Psoas muscle (tissue), 8 donors: ENCODE measurements around the gene CHD5. TPM values are rescaled to one million over a fixed set of nuclear protein-coding genes. Genes with fewer than 3 reads are reported as not detected.

Source experiments
- ATAC-seq, 4 donors: fragments of 200-7000 bp; cut with Tn5 transposase; one replicate each; pipeline ENCODE4 v1.9.1; 2020; ENCODE audit warnings: moderate library complexity in 3 of 4, mild to moderate bottlenecking in 2 of 4
- DNase-seq, 2 donors: peaks; one replicate each; pipeline ENCODE4 v3.0.0-alpha.2; 2020
- H3K27ac ChIP-seq: fragments of 200-600 bp; one replicate; pipeline ENCODE4 v1.8.0; 2022
- H3K27me3 ChIP-seq, 3 donors: fragments of 200-600 bp in 1 of 3; one replicate each; pipeline versions ENCODE4 v1.6.1 to v1.8.0; 2013 to 2022; ENCODE audit warnings: low read length in 2 of 3, mild to moderate bottlenecking in 2 of 3, moderate library complexity in 1 of 3; ENCODE audit not compliant: insufficient read depth in 3 of 3
- H3K36me3 ChIP-seq, 2 donors: fragments of 200-600 bp in 1 of 2; one replicate each; pipeline versions ENCODE4 v1.6.1 to v1.8.0; 2013 to 2022; ENCODE audit warnings: low read depth in 1 of 2, mild to moderate bottlenecking in 1 of 2, moderate library complexity in 1 of 2; ENCODE audit not compliant: insufficient read depth in 1 of 2
- H3K4me1 ChIP-seq: fragments of 200-600 bp; one replicate; pipeline ENCODE4 v1.8.0; 2022
- H3K4me3 ChIP-seq: fragments of 200-600 bp; one replicate; pipeline ENCODE4 v1.8.0; 2022; ENCODE audit warnings: mild to moderate bottlenecking
- H3K9me3 ChIP-seq: fragments of 200-600 bp; one replicate; pipeline ENCODE4 v1.8.0; 2022
- CTCF ChIP-seq: fragments of 200-600 bp; IDR thresholded peaks from one replicate; pipeline ENCODE4 v1.8.0; 2022; ENCODE audit warnings: antibody characterized with exemption
- WGBS, 3 donors: extraction: QIAGEN DNeasy Blood & Tissue Kit; methylation state at CpG; one replicate each; pipeline versions ENCODE4 v1.1.6 to v1.1.7; 2013; 5-methylcytosine and 5-hydroxymethylcytosine counted together
- intact Hi-C, 2 donors: fragments of 100-400 bp; cut with DNase I; formaldehyde crosslinking; loops; one replicate each; pipeline versions ENCODE4 v1.11.0 to v1.14.2; 2022
- polyA plus RNA-seq, 3 donors: library from polyadenylated mRNA; stranded (reverse); fragments of 200-250 nt; gene quantifications; one replicate each; pipeline ENCODE4 v1.2.3, GENCODE V29; 2013
- total RNA-seq, 4 donors: library from RNA; stranded (reverse); fragmentation: NEBNext Ultra II Directional in 2 of 4; extraction: Animal tissue kit (Norgen Biotek cat#: 25700) in 2 of 4; gene quantifications; one replicate each; pipeline versions ENCODE4 v1.2.1 to v1.2.4, GENCODE V29; 2021 to 2023
- donor health status: healthy with polysubstance abuse.
- donor health status: DM: no; HTN: no; CAD: no; lungs with moderate emphysema.
- donor health status: Bipolar disorder and iron deficiency.
- donor health status: healthy.
- donor health status: DM: yes; HTN: yes; CAD: no.
- donor health status: DM: no; HTN: no; CAD: no.
- donor health status: DM: no; HTN: no; CAD: no.
- donor health status: DM: yes; HTN: yes; CAD: no.

CHD5 gene
- total and polyA plus RNA-seq, 7 donors: 0.03 to 0.38 (median 0.24) TPM; not detected in 2

DNA sequence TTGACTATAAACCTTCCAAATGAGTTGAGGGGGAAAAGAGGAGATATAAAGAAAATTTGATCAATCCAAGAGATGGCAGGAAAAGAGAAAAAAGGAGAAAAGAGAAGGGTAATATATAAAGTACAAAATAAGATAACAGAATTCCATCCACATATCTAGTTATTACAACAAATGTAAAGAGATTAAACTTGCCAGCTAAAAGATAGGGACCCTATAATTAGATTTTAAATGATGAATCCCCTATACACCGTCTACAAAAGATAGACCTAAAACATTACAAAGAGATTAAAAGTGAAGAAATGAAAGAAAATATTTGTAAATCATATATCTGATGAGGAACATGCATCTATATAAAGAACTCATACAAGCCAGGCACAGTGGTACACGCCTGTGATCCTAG lies 63.1 kb downstream of the CHD5 start:
- no peak for ATAC-seq
- 87 to 92% (median 89%) methylated on average over 2 of the region's 2 CpGs for WGBS, 3 donors
- intact Hi-C loops: no loop called here
- peaks cover 0 to 3% (median 0%) of the 10 kb centered on the region in 3 donors for H3K27me3 ChIP-seq
- no peak overlapping the region for H3K4me3 ChIP-seq
- no peak overlapping the region for H3K27ac ChIP-seq
- H3K36me3 ChIP-seq: no peaks in the 10 kb centered on the region
- H3K9me3 ChIP-seq: peaks cover 13% of the 10 kb centered on the region
- no peak for DNase-seq
- TF ChIP-seq CTCF: no peak
- no peaks in the 10 kb centered on the region for H3K4me1 ChIP-seq

DNA sequence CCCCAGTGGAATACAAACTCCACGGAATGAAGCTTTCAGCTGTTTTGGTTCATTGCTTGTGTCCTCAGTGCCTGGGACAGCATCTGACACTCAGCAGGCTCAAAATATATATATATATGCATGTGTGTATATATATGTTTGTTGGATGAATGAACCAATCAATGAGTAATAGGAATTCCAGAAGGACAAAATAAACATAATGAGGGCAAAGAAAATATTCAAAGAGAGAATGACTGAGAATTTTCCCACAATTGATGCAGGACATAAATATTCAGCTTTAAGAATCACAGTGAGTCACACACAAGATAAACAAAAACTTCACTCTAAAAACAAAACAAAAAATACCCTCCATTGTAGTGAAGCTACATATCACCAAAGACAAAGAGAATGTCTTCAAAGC lies 64.0 kb downstream of the CHD5 start:
- H3K36me3 ChIP-seq: no peaks in the 10 kb centered on the region
- no peak overlapping the region for H3K27ac ChIP-seq
- WGBS, 3 donors: 18 to 26% (median 21%) methylated on average over 1 of the region's 1 CpG
- ATAC-seq (no peak), DNase-seq (no peak)
- H3K9me3 ChIP-seq: peaks cover 13% of the 10 kb centered on the region
- H3K27me3 ChIP-seq: peaks cover 0 to 3% (median 0%) of the 10 kb centered on the region in 3 donors
- H3K4me1 ChIP-seq: no peaks in the 10 kb centered on the region
- H3K4me3 ChIP-seq: no peak overlapping the region
- intact Hi-C loops: no loop called here
- no peak for TF ChIP-seq CTCF

GRCh38 chr1:6113745-6114144 lies 66.4 kb downstream of the CHD5 start:
- H3K4me3 ChIP-seq: no peak overlapping the region
- H3K27ac ChIP-seq: no peak overlapping the region
- intact Hi-C loops: no loop called here
- DNase-seq: peak in 1 of 2 donors; percentile 16
- peaks cover 13% of the 10 kb centered on the region for H3K9me3 ChIP-seq
- ATAC-seq: no peak
- H3K4me1 ChIP-seq: no peaks in the 10 kb centered on the region
- peaks cover 0 to 19% (median 3%) of the 10 kb centered on the region in 3 donors for H3K27me3 ChIP-seq
- no peak for TF ChIP-seq CTCF
- 84 to 87% (median 86%) methylated on average over 14 of the region's 14 CpGs for WGBS, 3 donors
- H3K36me3 ChIP-seq: no peaks in the 10 kb centered on the region

DNA sequence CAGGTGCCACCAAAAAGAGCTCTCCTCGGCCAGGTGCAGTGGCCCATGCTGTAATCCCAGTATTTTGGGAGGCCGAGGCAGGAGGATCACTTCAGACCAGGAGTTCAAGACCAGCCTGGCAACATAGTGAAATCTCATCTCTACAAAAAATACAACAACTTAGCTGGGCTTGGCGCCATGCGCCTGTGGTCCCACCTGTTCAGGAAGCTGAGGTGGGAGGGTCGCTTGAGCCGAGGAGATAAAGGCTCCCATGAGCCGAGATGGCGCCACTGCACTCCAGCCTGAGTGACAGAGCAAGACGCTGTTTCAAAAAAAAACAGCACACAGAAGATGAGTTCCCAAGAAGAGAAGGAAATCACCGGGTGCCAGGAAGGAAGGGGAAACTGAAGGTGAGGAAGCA lies 67.0 kb downstream of the CHD5 start:
- H3K4me1 ChIP-seq: no peaks in the 10 kb centered on the region
- intact Hi-C loops: no loop called here
- peak in 1 of 2 donors; percentile 5 for DNase-seq
- peaks cover 0 to 21% (median 3%) of the 10 kb centered on the region in 3 donors for H3K27me3 ChIP-seq
- 63 to 73% (median 64%) methylated on average over 10 of the region's 10 CpGs for WGBS, 3 donors
- no peak overlapping the region for H3K4me3 ChIP-seq
- H3K27ac ChIP-seq: no peak overlapping the region
- H3K9me3 ChIP-seq: peaks cover 13% of the 10 kb centered on the region
- TF ChIP-seq CTCF: no peak
- ATAC-seq: no peak
- H3K36me3 ChIP-seq: no peaks in the 10 kb centered on the region

DNA sequence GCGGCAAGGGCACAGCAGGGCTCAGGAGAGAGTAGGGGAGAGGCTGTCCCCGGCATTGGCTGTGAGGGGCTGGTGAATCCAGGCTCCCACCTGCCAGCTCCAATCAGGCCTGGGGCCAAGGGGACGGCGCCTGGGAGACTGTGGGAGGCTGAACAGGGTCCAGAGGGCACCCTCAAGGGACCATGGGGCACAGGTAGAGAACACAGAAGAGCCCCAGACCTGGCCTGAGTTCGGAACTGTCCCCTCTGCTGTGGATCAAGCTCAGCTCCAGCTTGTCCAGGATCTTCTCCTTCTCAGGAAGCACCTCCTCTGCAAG lies 67.5 kb downstream of the CHD5 start:
- 28 to 41% (median 36%) methylated on average over 4 to 5 of the region's 5 CpGs for WGBS, 3 donors
- no peaks in the 10 kb centered on the region for H3K4me1 ChIP-seq
- H3K27me3 ChIP-seq: peaks cover 0 to 21% (median 3%) of the 10 kb centered on the region in 3 donors
- intact Hi-C loops: no loop called here
- H3K27ac ChIP-seq: no peak overlapping the region
- no peak for ATAC-seq
- peak in 1 of 2 donors; percentile 32 for DNase-seq
- TF ChIP-seq CTCF: no peak
- H3K36me3 ChIP-seq: no peaks in the 10 kb centered on the region
- peaks cover 10% of the 10 kb centered on the region for H3K9me3 ChIP-seq
- no peak overlapping the region for H3K4me3 ChIP-seq
